Stomach (tissue), 4 donors: ENCODE data around the gene LGALS7B.

Experiments used
- EP300 ChIP-seq: sonication (generic); formaldehyde crosslinking; IDR thresholded peaks from one replicate; pipeline ENCODE4 v1.6.1; 2017; ENCODE audit warnings: antibody characterized with exemption
- POLR2AphosphoS5 ChIP-seq, 3 donors: sonication (generic); formaldehyde crosslinking; IDR thresholded peaks; one replicate each; pipeline ENCODE4 v1.6.1; 2016; ENCODE audit warnings: antibody characterized with exemption in 3 of 3
- TF ChIP-seq, protein P1 (sequence below), 7 experiments: fragments of 450-650 bp in 4 of 7; fragments of 200-600 bp in 3 of 7; sonication (generic) in 3 of 7; IDR thresholded peaks; one replicate each; pipeline ENCODE4 v1.5.1; 2016 to 2019; ENCODE audit warnings: antibody characterized with exemption in 7 of 7, control low read depth in 2 of 7, mild to moderate bottlenecking in 1 of 7

- TF ChIP-seq EP300 (no peak), POLR2AphosphoS5 (IDR thresholded peaks at IDR 0.05) (no peak)
- TF ChIP-seq, protein P1, sequence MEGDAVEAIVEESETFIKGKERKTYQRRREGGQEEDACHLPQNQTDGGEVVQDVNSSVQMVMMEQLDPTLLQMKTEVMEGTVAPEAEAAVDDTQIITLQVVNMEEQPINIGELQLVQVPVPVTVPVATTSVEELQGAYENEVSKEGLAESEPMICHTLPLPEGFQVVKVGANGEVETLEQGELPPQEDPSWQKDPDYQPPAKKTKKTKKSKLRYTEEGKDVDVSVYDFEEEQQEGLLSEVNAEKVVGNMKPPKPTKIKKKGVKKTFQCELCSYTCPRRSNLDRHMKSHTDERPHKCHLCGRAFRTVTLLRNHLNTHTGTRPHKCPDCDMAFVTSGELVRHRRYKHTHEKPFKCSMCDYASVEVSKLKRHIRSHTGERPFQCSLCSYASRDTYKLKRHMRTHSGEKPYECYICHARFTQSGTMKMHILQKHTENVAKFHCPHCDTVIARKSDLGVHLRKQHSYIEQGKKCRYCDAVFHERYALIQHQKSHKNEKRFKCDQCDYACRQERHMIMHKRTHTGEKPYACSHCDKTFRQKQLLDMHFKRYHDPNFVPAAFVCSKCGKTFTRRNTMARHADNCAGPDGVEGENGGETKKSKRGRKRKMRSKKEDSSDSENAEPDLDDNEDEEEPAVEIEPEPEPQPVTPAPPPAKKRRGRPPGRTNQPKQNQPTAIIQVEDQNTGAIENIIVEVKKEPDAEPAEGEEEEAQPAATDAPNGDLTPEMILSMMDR (IDR thresholded peaks at IDR 0.05): no peak
Observed at GRCh38 chr19:38839816-38840582, 51.0 kb downstream of the LGALS7B start.
